Loucy (cell line): ENCODE measurements around the gene ARMC9.

ENCODE experiments used
- H2AFZ ChIP-seq: fragments of 200-600 bp; sonication (generic); 2 replicates; pipeline ENCODE4 v1.6.0; 2016; ENCODE audit warnings: antibody characterized with exemption, mild to moderate bottlenecking, low read length, moderate library complexity
- H3F3A ChIP-seq: fragments of 200-600 bp; 2 replicates; pipeline ENCODE4 v1.6.0; 2016; ENCODE audit warnings: antibody characterized with exemption, low read depth, mild to moderate bottlenecking
- H3K27me3 ChIP-seq: fragments of 200-600 bp; sonication (generic); 2 replicates; pipeline ENCODE4 v1.6.1; 2014; ENCODE audit warnings: low read length, mild to moderate bottlenecking; ENCODE audit not compliant: insufficient read depth, poor library complexity, severe bottlenecking
- H3K36me3 ChIP-seq: fragments of 200-600 bp; sonication (generic); 2 replicates; pipeline ENCODE4 v1.6.1; 2016; ENCODE audit warnings: low read length; ENCODE audit not compliant: insufficient read depth
- H3K4me1 ChIP-seq: fragments of 200-600 bp; sonication (generic); 2 replicates; pipeline ENCODE4 v1.5.1; 2014; ENCODE audit warnings: low read length, mild to moderate bottlenecking; ENCODE audit not compliant: insufficient read depth, poor library complexity, severe bottlenecking
- H3K4me2 ChIP-seq: fragments of 200-600 bp; sonication (generic); 2 replicates; pipeline ENCODE4 v1.6.0; 2014; ENCODE audit warnings: antibody characterized with exemption, low read length, low read depth, mild to moderate bottlenecking; ENCODE audit not compliant: poor library complexity, severe bottlenecking
- H3K4me3 ChIP-seq: fragments of 200-600 bp; sonication (generic); 2 replicates; pipeline ENCODE4 v1.5.1; 2014; ENCODE audit warnings: low read length, mild to moderate bottlenecking, mixed read lengths; ENCODE audit not compliant: poor library complexity, severe bottlenecking
- H3K79me2 ChIP-seq: fragments of 200-600 bp; sonication (generic); 2 replicates; pipeline ENCODE4 v1.6.1; 2014; ENCODE audit warnings: low read length; ENCODE audit not compliant: insufficient read depth
- H3K9ac ChIP-seq: fragments of 200-600 bp; sonication (generic); 2 replicates; pipeline ENCODE4 v1.6.0; 2014; ENCODE audit warnings: mild to moderate bottlenecking, low read depth, low read length, moderate library complexity; ENCODE audit not compliant: poor library complexity, severe bottlenecking
- H3K9me2 ChIP-seq: fragments of 200-600 bp; sonication (generic); replicated peaks from 2 replicates; pipeline ENCODE4 v1.6.1; 2016; ENCODE audit warnings: low read depth, low read length, mixed read lengths
- H3K9me3 ChIP-seq: fragments of 200-600 bp; sonication (generic); 2 replicates; pipeline ENCODE4 v1.6.1; 2014; ENCODE audit warnings: mild to moderate bottlenecking, antibody characterized with exemption, low read length, low read depth; ENCODE audit not compliant: insufficient read depth
- H4K20me1 ChIP-seq: fragments of 200-600 bp; sonication (generic); 2 replicates; pipeline ENCODE4 v1.6.0; 2014; ENCODE audit warnings: antibody characterized with exemption, low read length, mild to moderate bottlenecking; ENCODE audit not compliant: insufficient read depth, poor library complexity, severe bottlenecking
- EZH2phosphoT487 ChIP-seq: fragments of 200-600 bp; IDR thresholded peaks from 2 replicates; pipeline ENCODE4 v1.6.1; 2018; ENCODE audit warnings: antibody characterized with exemption, mild to moderate bottlenecking, moderate library complexity, borderline replicate concordance
- TF ChIP-seq, protein P1 (sequence below): fragments of 200-600 bp; sonication (generic); conservative IDR thresholded peaks from 2 replicates; pipeline ENCODE4 v1.5.1; 2014; ENCODE audit warnings: mild to moderate bottlenecking, antibody characterized with exemption, low read length

ARMC9 gene

DNA sequence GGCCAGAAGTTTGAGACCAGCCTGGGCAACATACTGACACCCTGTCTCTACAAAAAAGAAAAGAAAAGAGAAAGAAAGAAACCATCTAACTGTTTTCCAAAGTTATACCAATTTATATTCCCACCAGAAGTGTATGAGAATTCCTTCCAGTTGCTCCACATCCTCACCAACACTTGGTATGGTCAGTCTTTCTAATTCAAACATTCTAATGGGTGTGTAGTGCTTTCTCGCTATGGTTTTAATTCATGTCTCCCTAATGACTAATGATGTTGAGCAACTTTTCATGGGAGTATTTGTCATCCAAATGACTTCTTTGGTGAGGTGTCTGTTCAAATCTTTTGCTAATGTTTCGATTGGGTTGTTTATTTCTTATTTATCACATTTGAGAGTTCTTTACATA is 186.5 kb downstream of the ARMC9 start:
- H3K27me3 ChIP-seq, result no peaks in the 10 kb centered on the region
- no peaks in the 10 kb centered on the region for H3K79me2 ChIP-seq
- no peak overlapping the region for H2AFZ ChIP-seq
- no peaks in the 10 kb centered on the region for H4K20me1 ChIP-seq
- peaks cover 7% of the 10 kb centered on the region; the same call in 1 of the 2 replicates for H3K9me3 ChIP-seq
- no peaks in the 10 kb centered on the region for H3F3A ChIP-seq
- H3K9ac ChIP-seq, result no peak overlapping the region
- H3K4me1 ChIP-seq, result peaks cover 62% of the 10 kb centered on the region
- H3K4me3 ChIP-seq, result no peak overlapping the region
- no peaks in the 10 kb centered on the region for H3K36me3 ChIP-seq
- H3K9me2 ChIP-seq, result no peaks in the 10 kb centered on the region
- H3K4me2 ChIP-seq, result no peak overlapping the region
- TF ChIP-seq EZH2phosphoT487, result no peak
- TF ChIP-seq, protein P1, sequence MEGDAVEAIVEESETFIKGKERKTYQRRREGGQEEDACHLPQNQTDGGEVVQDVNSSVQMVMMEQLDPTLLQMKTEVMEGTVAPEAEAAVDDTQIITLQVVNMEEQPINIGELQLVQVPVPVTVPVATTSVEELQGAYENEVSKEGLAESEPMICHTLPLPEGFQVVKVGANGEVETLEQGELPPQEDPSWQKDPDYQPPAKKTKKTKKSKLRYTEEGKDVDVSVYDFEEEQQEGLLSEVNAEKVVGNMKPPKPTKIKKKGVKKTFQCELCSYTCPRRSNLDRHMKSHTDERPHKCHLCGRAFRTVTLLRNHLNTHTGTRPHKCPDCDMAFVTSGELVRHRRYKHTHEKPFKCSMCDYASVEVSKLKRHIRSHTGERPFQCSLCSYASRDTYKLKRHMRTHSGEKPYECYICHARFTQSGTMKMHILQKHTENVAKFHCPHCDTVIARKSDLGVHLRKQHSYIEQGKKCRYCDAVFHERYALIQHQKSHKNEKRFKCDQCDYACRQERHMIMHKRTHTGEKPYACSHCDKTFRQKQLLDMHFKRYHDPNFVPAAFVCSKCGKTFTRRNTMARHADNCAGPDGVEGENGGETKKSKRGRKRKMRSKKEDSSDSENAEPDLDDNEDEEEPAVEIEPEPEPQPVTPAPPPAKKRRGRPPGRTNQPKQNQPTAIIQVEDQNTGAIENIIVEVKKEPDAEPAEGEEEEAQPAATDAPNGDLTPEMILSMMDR, result no peak

DNA sequence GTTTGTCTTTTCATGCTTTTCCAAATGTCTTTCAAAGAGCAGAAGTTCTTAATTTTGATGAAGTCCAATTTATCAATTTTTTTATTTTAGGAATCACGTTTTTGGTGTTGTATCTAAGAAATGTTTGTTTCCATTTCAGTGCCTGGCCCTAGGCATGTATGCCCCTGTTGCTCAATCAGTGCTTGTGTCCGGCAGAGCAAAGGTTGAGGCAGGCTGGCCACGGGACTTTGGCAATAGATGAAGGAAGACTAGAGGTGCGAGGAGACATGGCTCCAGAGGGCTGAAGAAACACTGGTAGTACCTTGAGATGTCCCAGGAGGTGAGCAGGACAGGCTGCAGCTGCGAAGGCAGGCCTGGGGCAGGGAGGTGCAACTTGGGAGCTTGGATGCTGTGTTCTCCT is 187.0 kb downstream of the ARMC9 start:
- H3K36me3 ChIP-seq, result no peaks in the 10 kb centered on the region
- no peaks in the 10 kb centered on the region for H4K20me1 ChIP-seq
- H2AFZ ChIP-seq, result no peak overlapping the region

DNA sequence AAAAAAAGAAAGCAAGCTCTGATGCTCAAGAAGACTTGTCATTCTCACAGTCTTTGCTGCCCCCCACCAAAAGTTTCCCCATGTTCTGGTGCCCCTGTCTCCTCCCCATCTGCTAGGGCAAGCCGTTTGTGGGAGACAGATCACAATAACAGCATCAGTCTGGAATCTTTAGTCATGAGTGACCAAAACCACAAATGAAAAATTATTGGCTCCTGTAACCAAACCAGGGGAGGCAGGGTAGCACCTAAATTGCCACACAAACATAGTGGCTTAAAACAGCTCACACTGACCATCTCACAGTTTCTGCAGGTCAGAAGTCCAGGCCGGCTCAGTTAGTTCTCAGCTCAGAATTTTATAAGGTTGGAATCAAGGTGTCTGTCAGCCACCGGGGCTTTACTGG is 188.0 kb downstream of the ARMC9 start:
- Histone ChIP-seq H3K4me2 (peak overlapping the region; percentile 52), H3K79me2 (no peaks in the 10 kb centered on the region), H3K4me3 (no peak overlapping the region), H3K9me3 (peaks cover 7% of the 10 kb centered on the region; the same call in 1 of the 2 replicates), H3F3A (no peaks in the 10 kb centered on the region), H3K4me1 (peaks cover 74% of the 10 kb centered on the region), H3K27me3 (no peaks in the 10 kb centered on the region), H3K9me2 (no peaks in the 10 kb centered on the region), H3K36me3 (no peaks in the 10 kb centered on the region), H4K20me1 (no peaks in the 10 kb centered on the region), H2AFZ (no peak overlapping the region), H3K9ac (peak overlapping the region; percentile 54)
- no peak for TF ChIP-seq EZH2phosphoT487
- TF ChIP-seq, protein P1, result no peak

More for the DNA sequence above, 187.0 kb downstream of the ARMC9 start:
- TF ChIP-seq, protein P1, result no peak
- no peak for TF ChIP-seq EZH2phosphoT487
- no peak overlapping the region for H3K4me2 ChIP-seq
- peak overlapping the region; percentile 18 for H3K9ac ChIP-seq
- no peaks in the 10 kb centered on the region for H3K27me3 ChIP-seq
- H3K79me2 ChIP-seq, result no peaks in the 10 kb centered on the region
- H3F3A ChIP-seq, result no peaks in the 10 kb centered on the region
- H3K9me3 ChIP-seq, result peaks cover 7% of the 10 kb centered on the region; the same call in 1 of the 2 replicates
- peaks cover 67% of the 10 kb centered on the region for H3K4me1 ChIP-seq
- H3K9me2 ChIP-seq, result no peaks in the 10 kb centered on the region
- H3K4me3 ChIP-seq, result no peak overlapping the region
